CD4-positive, alpha-beta T cell (primary cell): ENCODE results near the gene POLR3C. TPM values are rescaled to one million over a fixed set of nuclear protein-coding genes. Genes with fewer than 3 reads are reported as not detected.

Experiments used
- ATAC-seq: fragments of 200-7000 bp; cut with Tn5 transposase; one replicate; pipeline ENCODE4 v1.10.0; 2022; ENCODE audit warnings: mild to moderate bottlenecking; ENCODE audit not compliant: poor library complexity
- CTCF ChIA-PET: fragments of 350-600 bp; sonication (Branson Sonifier 250); formaldehyde crosslinking; loops from one replicate; lab custom pipeline; 2021; ENCODE audit warnings: antibody characterized with exemption, inconsistent platforms; lab: Charles Lee
- POLR2A ChIA-PET: fragments of 350-600 bp; sonication (Branson Sonifier 250); formaldehyde crosslinking; loops from one replicate; lab custom pipeline; 2021; ENCODE audit warnings: antibody characterized with exemption, inconsistent platforms; lab: Charles Lee
- DNase-seq, 14 experiments: peaks; one replicate each; pipeline ENCODE4 v3.0.0-alpha.2; 2013 to 2020; ENCODE audit warnings: mixed read lengths in 2 of 14
- H3K27ac ChIP-seq, 2 donors: one replicate each; pipeline versions ENCODE4 v1.5.1 to v1.7.0; 2013; ENCODE audit warnings: low read length in 2 of 2, low read depth in 1 of 2, mild to moderate bottlenecking in 1 of 2
- H3K27me3 ChIP-seq, 2 experiments: 1 replicate in 1 of 2; 2 replicates in 1 of 2; pipeline versions ENCODE4 v1.6.1 to v1.7.0; 2013; ENCODE audit warnings: low read length in 2 of 2, control low read depth in 1 of 2, mild to moderate bottlenecking in 1 of 2, moderate library complexity in 1 of 2; ENCODE audit not compliant: insufficient read depth in 2 of 2, control insufficient read depth in 1 of 2
- H3K36me3 ChIP-seq: one replicate; pipeline ENCODE4 v1.6.1; 2013; ENCODE audit warnings: low read length, control low read depth; ENCODE audit not compliant: insufficient read depth
- H3K4me1 ChIP-seq: one replicate; pipeline ENCODE4 v1.6.1; 2013; ENCODE audit warnings: low read length, control low read depth; ENCODE audit not compliant: insufficient read depth
- H3K4me3 ChIP-seq: one replicate; pipeline ENCODE4 v1.5.1; 2013; ENCODE audit warnings: mild to moderate bottlenecking, low read length, moderate library complexity
- H3K9me3 ChIP-seq, 2 experiments: 1 replicate in 1 of 2; 2 replicates in 1 of 2; pipeline versions ENCODE4 v1.6.1 to v1.7.0; 2013; ENCODE audit warnings: low read length in 2 of 2, mild to moderate bottlenecking in 2 of 2, control low read depth in 1 of 2, moderate library complexity in 1 of 2; ENCODE audit not compliant: control insufficient read depth in 1 of 2, insufficient read depth in 1 of 2
- H3K27ac Mint-ChIP-seq: one replicate; pipeline ENCODE4 v1.8.0; 2020; ENCODE audit warnings: mixed read lengths
- H3K27me3 Mint-ChIP-seq: one replicate; pipeline ENCODE4 v1.8.0; 2021; ENCODE audit warnings: mixed read lengths
- H3K36me3 Mint-ChIP-seq: one replicate; pipeline ENCODE4 v1.8.0; 2021; ENCODE audit warnings: low read depth, mixed read lengths
- H3K4me1 Mint-ChIP-seq: one replicate; pipeline ENCODE4 v1.8.0; 2021; ENCODE audit warnings: low read depth, mixed read lengths
- H3K4me3 Mint-ChIP-seq: one replicate; pipeline ENCODE4 v1.8.0; 2020; ENCODE audit warnings: mild to moderate bottlenecking, mixed read lengths
- H3K9me3 Mint-ChIP-seq: one replicate; pipeline ENCODE4 v1.8.0; 2020; ENCODE audit warnings: mixed read lengths
- CTCF ChIP-seq: fragments of 200-600 bp; IDR thresholded peaks from one replicate; pipeline ENCODE4 v1.8.0; 2022; ENCODE audit warnings: antibody characterized with exemption, mild to moderate bottlenecking
- intact Hi-C, 2 experiments: fragments of 100-400 bp; cut with DNase I in 1 of 2; cut with micrococcal nuclease in 1 of 2; formaldehyde crosslinking; loops; one replicate each; pipeline versions ENCODE4 v1.15.1 to v1.9.0; 2023 to 2025; cut with DNase I, micrococcal nuclease
- total RNA-seq, 174 experiments: library from RNA in 2 of 174; stranded (reverse) in 2 of 174; gene quantifications; one replicate each; pipeline ENCODE4 v1.2.3 and lab custom pipeline; 2021 to 2026

Gene POLR3C
- total RNA-seq, 2 experiments from 2014 or later: 18.6 to 19.9 TPM

GRCh38 chr1:145804235-145805045 is 19.6 kb upstream of the POLR3C start:
- Mint-ChIP-seq H3K27me3 (no peaks in the 10 kb centered on the region), H3K36me3 (peaks cover 12% of the 10 kb centered on the region), H3K27ac (no peak overlapping the region), H3K4me3 (no peak overlapping the region), H3K9me3 (no peaks in the 10 kb centered on the region), H3K4me1 (peaks cover 64% of the 10 kb centered on the region)
- Histone ChIP-seq H3K36me3 (peaks cover 3% of the 10 kb centered on the region), H3K27ac (no peak overlapping the region), H3K27me3 (no peaks in the 10 kb centered on the region), H3K9me3 (no peaks in the 10 kb centered on the region), H3K4me1 (no peaks in the 10 kb centered on the region), H3K4me3 (no peak overlapping the region)
- ChIA-PET POLR2A (interaction anchor here (1.6 kb wide), 1 partner anchor 20 kb away, joined by 5 read pairs; no protein-coding TSS in a partner anchor), CTCF (no interaction called here)
- no peak for DNase-seq
- ATAC-seq: no peak
- intact Hi-C loops: no loop called here
- no peak for TF ChIP-seq CTCF

- Mint-ChIP-seq H3K4me3 (no peak overlapping the region), H3K27me3 (no peaks in the 10 kb centered on the region), H3K9me3 (no peaks in the 10 kb centered on the region), H3K4me1 (peaks cover 60% of the 10 kb centered on the region), H3K27ac (no peak overlapping the region), H3K36me3 (peaks cover 6% of the 10 kb centered on the region)
- Histone ChIP-seq H3K36me3 (peaks cover 3% of the 10 kb centered on the region), H3K27me3 (no peaks in the 10 kb centered on the region), H3K9me3 (no peaks in the 10 kb centered on the region), H3K4me3 (no peak overlapping the region), H3K4me1 (no peaks in the 10 kb centered on the region), H3K27ac (no peak overlapping the region)
- CTCF ChIA-PET: no interaction called here
- DNase-seq (no peak), ATAC-seq (no peak)
- intact Hi-C loops: no loop called here
- POLR2A ChIA-PET: no interaction called here
- TF ChIP-seq CTCF: no peak
These were observed 18.9 kb upstream of the POLR3C start for GRCh38 chr1:145805057-145805456.

- H3K4me1 Mint-ChIP-seq: peaks cover 51% of the 10 kb centered on the region
- Histone ChIP-seq H3K4me1 (no peaks in the 10 kb centered on the region), H3K9me3 (no peaks in the 10 kb centered on the region), H3K27ac (no peak overlapping the region), H3K4me3 (no peak overlapping the region), H3K27me3 (no peaks in the 10 kb centered on the region), H3K36me3 (peaks cover 3% of the 10 kb centered on the region)
- POLR2A ChIA-PET: interaction anchor here (0.7 kb wide), 1 partner anchor 213 kb away, joined by 3 read pairs; no protein-coding TSS in a partner anchor
- H3K27ac Mint-ChIP-seq: no peak overlapping the region
- H3K4me3 Mint-ChIP-seq: no peak overlapping the region
- H3K27me3 Mint-ChIP-seq: no peaks in the 10 kb centered on the region
- H3K36me3 Mint-ChIP-seq: no peaks in the 10 kb centered on the region
- intact Hi-C loops: no loop called here
- ATAC-seq (no peak), DNase-seq (no peak)
- CTCF ChIA-PET: no interaction called here
- H3K9me3 Mint-ChIP-seq: no peaks in the 10 kb centered on the region
- no peak for TF ChIP-seq CTCF
These were observed 17.6 kb upstream of the POLR3C start for GRCh38 chr1:145806408-145806807.
